ENCODE measurements around the gene CCDC70.

CCDC70 gene

GRCh38 chr13:51861723-51862300 is at the start of gene CCDC70:
TSS of gene CCDC70 (plus strand) at chr13:51861969. CDS start at chr13:51865412, 3,443 bp downstream.
- Histone ChIP-seq H3K4me1 (ENCODE audit: control insufficient read depth, insufficient read depth, low read length, unreplicated experiment) (no peaks in the 10 kb centered on the region), H2AFZ (ENCODE audit: low read length, unreplicated experiment) (peak within 1 kb of the TSS; percentile 7), H3K27ac (ENCODE audit: low read depth, low read length) (no peak within 1 kb of the TSS), H3K79me2 (ENCODE audit: control insufficient read depth, insufficient read depth, low read length, unreplicated experiment) (no peaks in the 10 kb centered on the region), H3K36me3 (ENCODE audit: insufficient read depth, low read length) (no peaks in the 10 kb centered on the region), H3K4me3 (ENCODE audit: low read depth, low read length) (no peak within 1 kb of the TSS), H3K27me3 (ENCODE audit: insufficient read depth, low read length) (peaks cover 28% of the 10 kb centered on the region)

- no peaks in the 10 kb centered on the region for H3K79me2 ChIP-seq (ENCODE audit: control insufficient read depth, insufficient read depth, low read length, unreplicated experiment)
- H3K27ac ChIP-seq (ENCODE audit: low read depth, low read length), result no peak overlapping the region
- H2AFZ ChIP-seq (ENCODE audit: low read length, unreplicated experiment), result no peak overlapping the region
- H3K36me3 ChIP-seq (ENCODE audit: insufficient read depth, low read length), result no peaks in the 10 kb centered on the region
- H3K4me1 ChIP-seq (ENCODE audit: control insufficient read depth, insufficient read depth, low read length, unreplicated experiment), result peaks cover 15% of the 10 kb centered on the region
- H3K4me3 ChIP-seq (ENCODE audit: low read depth, low read length), result no peak overlapping the region
- peaks cover 20% of the 10 kb centered on the region for H3K27me3 ChIP-seq (ENCODE audit: insufficient read depth, low read length)
These were observed 47.7 kb upstream of the CCDC70 start for GRCh38 chr13:51814071-51814470.

DNA sequence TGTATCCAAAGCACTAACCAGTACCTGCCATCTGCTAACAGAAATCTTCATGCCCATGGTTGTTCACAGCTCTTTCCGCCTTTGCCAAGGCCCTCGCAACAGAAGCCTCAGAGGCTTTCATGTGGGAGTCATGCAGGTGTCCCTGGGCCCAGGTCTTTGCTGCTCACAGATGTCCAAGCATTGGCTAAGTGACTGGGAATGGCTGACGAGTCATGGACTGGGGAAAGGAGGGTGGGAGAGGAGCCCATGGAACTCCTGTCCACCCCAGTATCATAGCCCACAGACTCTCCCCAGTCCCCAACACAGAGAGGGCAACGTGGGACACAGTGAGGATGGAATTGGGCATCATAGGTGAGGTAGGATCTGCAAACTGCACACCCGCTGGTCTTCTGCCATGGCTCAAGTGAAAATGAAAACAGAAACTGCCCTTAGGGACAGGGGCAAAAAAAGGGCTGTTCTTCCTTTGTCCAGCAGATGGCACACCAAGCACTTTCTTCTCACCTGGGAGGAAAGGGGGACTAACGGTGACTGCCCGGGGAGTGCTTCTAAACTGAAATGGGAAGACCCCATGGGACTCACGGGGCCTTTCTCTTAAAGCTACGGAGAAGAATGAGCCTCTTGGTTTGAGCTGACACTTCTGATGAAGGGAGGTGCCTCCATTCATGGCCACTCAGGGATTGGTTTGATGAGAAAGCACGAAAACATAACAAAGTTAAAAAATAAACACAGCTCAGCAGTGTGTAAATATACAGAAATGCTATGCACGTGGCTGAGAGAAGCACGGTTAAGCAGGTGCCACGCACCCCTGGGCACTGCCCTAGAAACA is 46.7 kb upstream of the CCDC70 start:
- H3K36me3 ChIP-seq (ENCODE audit: insufficient read depth, low read length), result no peaks in the 10 kb centered on the region
- H3K4me3 ChIP-seq (ENCODE audit: low read depth, low read length), result peak overlapping the region; percentile 76
- H2AFZ ChIP-seq (ENCODE audit: low read length, unreplicated experiment), result peak overlapping the region; percentile 87
- H3K27ac ChIP-seq (ENCODE audit: low read depth, low read length), result no peak overlapping the region
- peaks cover 18% of the 10 kb centered on the region for H3K4me1 ChIP-seq (ENCODE audit: control insufficient read depth, insufficient read depth, low read length, unreplicated experiment)
- H3K27me3 ChIP-seq (ENCODE audit: insufficient read depth, low read length), result peaks cover 22% of the 10 kb centered on the region
- no peaks in the 10 kb centered on the region for H3K79me2 ChIP-seq (ENCODE audit: control insufficient read depth, insufficient read depth, low read length, unreplicated experiment)

GRCh38 chr13:51815848-51816247 is 45.9 kb upstream of the CCDC70 start:
- no peaks in the 10 kb centered on the region for H3K79me2 ChIP-seq (ENCODE audit: control insufficient read depth, insufficient read depth, low read length, unreplicated experiment)
- H3K27me3 ChIP-seq (ENCODE audit: insufficient read depth, low read length), result peaks cover 29% of the 10 kb centered on the region
- H3K4me1 ChIP-seq (ENCODE audit: control insufficient read depth, insufficient read depth, low read length, unreplicated experiment), result peaks cover 18% of the 10 kb centered on the region
- no peak overlapping the region for H2AFZ ChIP-seq (ENCODE audit: low read length, unreplicated experiment)
- no peaks in the 10 kb centered on the region for H3K36me3 ChIP-seq (ENCODE audit: insufficient read depth, low read length)
- H3K4me3 ChIP-seq (ENCODE audit: low read depth, low read length), result no peak overlapping the region
- no peak overlapping the region for H3K27ac ChIP-seq (ENCODE audit: low read depth, low read length)

- Histone ChIP-seq H3K36me3 (ENCODE audit: insufficient read depth, low read length) (no peaks in the 10 kb centered on the region), H3K4me3 (ENCODE audit: low read depth, low read length) (no peak overlapping the region), H3K79me2 (ENCODE audit: control insufficient read depth, insufficient read depth, low read length, unreplicated experiment) (no peaks in the 10 kb centered on the region), H2AFZ (ENCODE audit: low read length, unreplicated experiment) (no peak overlapping the region), H3K27ac (ENCODE audit: low read depth, low read length) (no peak overlapping the region), H3K4me1 (ENCODE audit: control insufficient read depth, insufficient read depth, low read length, unreplicated experiment) (peaks cover 17% of the 10 kb centered on the region), H3K27me3 (ENCODE audit: insufficient read depth, low read length) (peaks cover 35% of the 10 kb centered on the region)
These were observed 45.0 kb upstream of the CCDC70 start for GRCh38 chr13:51816604-51817249.

DNA sequence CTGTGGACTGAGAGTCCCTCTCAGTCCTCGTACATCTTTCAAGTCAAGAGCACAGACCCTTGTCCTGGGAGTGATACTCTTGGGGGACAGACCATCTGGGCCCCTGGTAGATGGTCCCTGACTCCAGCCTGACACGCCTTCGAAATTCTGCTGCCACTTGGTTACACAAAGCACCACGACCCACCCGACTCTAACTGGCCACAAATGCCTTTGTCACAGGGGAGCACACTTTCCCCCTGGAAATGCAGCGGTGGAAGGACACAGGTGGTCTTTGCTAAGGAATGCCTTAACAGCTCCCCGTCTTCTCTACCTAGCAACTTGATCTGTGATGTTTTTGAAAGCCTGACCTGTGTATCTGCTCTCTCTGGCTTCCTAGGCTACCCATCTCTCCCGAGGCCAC is 44.1 kb upstream of the CCDC70 start:
- peaks cover 12% of the 10 kb centered on the region for H3K4me1 ChIP-seq (ENCODE audit: control insufficient read depth, insufficient read depth, low read length, unreplicated experiment)
- no peaks in the 10 kb centered on the region for H3K36me3 ChIP-seq (ENCODE audit: insufficient read depth, low read length)
- no peak overlapping the region for H3K27ac ChIP-seq (ENCODE audit: low read depth, low read length)
- H3K4me3 ChIP-seq (ENCODE audit: low read depth, low read length), result no peak overlapping the region
- H3K27me3 ChIP-seq (ENCODE audit: insufficient read depth, low read length), result peaks cover 44% of the 10 kb centered on the region
- H2AFZ ChIP-seq (ENCODE audit: low read length, unreplicated experiment), result no peak overlapping the region
- H3K79me2 ChIP-seq (ENCODE audit: control insufficient read depth, insufficient read depth, low read length, unreplicated experiment), result no peaks in the 10 kb centered on the region

GRCh38 chr13:51818276-51818675 is 43.5 kb upstream of the CCDC70 start:
- H3K4me3 ChIP-seq (ENCODE audit: low read depth, low read length), result no peak overlapping the region
- H3K4me1 ChIP-seq (ENCODE audit: control insufficient read depth, insufficient read depth, low read length, unreplicated experiment), result peaks cover 12% of the 10 kb centered on the region
- H2AFZ ChIP-seq (ENCODE audit: low read length, unreplicated experiment), result no peak overlapping the region
- no peaks in the 10 kb centered on the region for H3K36me3 ChIP-seq (ENCODE audit: insufficient read depth, low read length)
- H3K27me3 ChIP-seq (ENCODE audit: insufficient read depth, low read length), result peaks cover 44% of the 10 kb centered on the region
- H3K27ac ChIP-seq (ENCODE audit: low read depth, low read length), result no peak overlapping the region
- H3K79me2 ChIP-seq (ENCODE audit: control insufficient read depth, insufficient read depth, low read length, unreplicated experiment), result no peaks in the 10 kb centered on the region

DNA sequence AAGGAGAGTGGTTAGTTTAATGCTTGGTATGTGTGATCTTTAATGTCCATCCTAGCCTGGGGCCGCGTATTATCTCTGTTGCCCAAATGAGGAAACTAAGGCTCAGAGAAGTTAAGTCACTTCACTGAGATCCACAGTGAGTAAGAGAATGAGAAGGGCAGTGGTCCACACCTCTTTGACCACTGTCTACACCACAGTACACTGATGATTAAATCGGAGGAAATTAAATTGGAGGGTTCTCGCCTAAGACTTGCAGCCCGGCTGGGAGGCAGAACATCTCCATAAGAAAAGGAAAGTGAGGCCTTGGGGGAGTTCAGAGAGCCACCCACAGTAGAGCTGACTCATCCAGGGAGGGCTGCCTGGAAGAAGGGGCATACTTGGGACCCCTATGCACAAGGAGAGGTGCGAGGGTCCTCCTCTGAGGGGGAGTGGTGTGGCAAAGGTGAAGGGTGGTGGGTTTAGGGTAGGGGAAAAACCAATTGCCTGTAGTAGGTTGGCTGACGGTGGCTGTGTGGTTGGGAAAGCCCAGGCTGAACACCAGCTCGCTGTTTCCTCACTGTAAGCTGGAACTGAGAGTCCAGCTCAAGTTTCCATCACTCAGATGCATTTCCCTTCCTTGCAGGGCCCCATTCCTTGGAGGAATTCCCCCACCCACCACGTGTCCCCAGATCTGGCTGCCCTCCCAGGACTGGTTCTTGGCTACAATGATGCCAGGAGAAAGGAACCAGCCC is 42.8 kb upstream of the CCDC70 start:
- Histone ChIP-seq H3K27me3 (ENCODE audit: insufficient read depth, low read length) (peaks cover 44% of the 10 kb centered on the region), H3K27ac (ENCODE audit: low read depth, low read length) (no peak overlapping the region)

DNA sequence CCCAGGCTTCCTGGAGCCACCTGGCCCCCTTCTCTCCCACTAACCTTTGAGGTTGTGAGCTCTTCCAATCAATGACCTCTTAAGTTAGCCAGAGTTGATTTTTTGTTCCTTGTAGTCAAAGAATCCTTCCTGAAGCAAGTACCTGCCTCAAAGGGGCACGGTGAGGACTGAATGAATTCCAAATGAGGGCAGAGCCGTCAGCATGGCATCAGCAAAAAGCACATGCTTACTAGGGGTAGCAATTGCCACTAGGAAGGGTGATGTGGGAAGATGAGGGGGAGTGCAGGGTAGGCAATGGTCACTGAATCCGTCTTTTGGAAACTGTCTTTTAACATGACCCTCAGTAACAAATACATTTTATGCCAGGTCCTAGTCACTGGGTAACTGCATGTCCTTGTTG is 42.2 kb upstream of the CCDC70 start:
- H3K4me1 ChIP-seq (ENCODE audit: control insufficient read depth, insufficient read depth, low read length, unreplicated experiment), result peaks cover 12% of the 10 kb centered on the region
- H3K79me2 ChIP-seq (ENCODE audit: control insufficient read depth, insufficient read depth, low read length, unreplicated experiment), result no peaks in the 10 kb centered on the region
- no peaks in the 10 kb centered on the region for H3K36me3 ChIP-seq (ENCODE audit: insufficient read depth, low read length)
- H3K27me3 ChIP-seq (ENCODE audit: insufficient read depth, low read length), result peaks cover 44% of the 10 kb centered on the region
- H3K4me3 ChIP-seq (ENCODE audit: low read depth, low read length), result no peak overlapping the region
- no peak overlapping the region for H2AFZ ChIP-seq (ENCODE audit: low read length, unreplicated experiment)
- H3K27ac ChIP-seq (ENCODE audit: low read depth, low read length), result no peak overlapping the region

More for the DNA sequence above, 42.8 kb upstream of the CCDC70 start:
- Histone ChIP-seq H2AFZ (ENCODE audit: low read length, unreplicated experiment) (no peak overlapping the region), H3K36me3 (ENCODE audit: insufficient read depth, low read length) (no peaks in the 10 kb centered on the region), H3K79me2 (ENCODE audit: control insufficient read depth, insufficient read depth, low read length, unreplicated experiment) (no peaks in the 10 kb centered on the region), H3K4me3 (ENCODE audit: low read depth, low read length) (no peak overlapping the region), H3K4me1 (ENCODE audit: control insufficient read depth, insufficient read depth, low read length, unreplicated experiment) (peaks cover 12% of the 10 kb centered on the region)

DNA sequence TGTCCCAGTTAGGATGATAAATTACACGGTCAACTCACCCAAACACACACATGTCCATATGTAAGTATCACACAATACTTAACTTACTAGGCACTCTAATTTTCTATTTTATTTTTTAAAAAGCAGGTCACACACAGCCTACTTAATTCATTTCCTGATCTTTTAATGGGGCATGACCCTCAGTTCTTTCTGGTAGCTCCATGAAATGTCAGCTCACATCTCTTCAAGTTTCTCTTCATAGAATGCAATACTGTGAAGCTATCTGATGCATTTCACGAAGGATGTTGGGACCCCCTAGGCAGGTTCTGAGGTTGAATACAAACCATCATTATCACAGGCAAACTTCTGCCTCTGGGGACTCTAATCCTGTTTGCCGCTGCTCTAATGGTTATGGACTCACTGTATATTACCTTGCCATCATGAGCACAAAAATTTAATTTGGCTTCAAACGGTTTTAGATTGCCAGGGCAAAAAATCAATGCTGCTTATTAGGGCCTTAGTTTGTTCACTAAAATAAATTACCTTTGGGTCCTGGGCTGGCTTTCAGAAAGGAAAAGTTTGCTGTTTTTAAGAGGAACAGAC is 41.7 kb upstream of the CCDC70 start:
- Histone ChIP-seq H3K79me2 (ENCODE audit: control insufficient read depth, insufficient read depth, low read length, unreplicated experiment) (no peaks in the 10 kb centered on the region), H2AFZ (ENCODE audit: low read length, unreplicated experiment) (no peak overlapping the region), H3K27me3 (ENCODE audit: insufficient read depth, low read length) (peaks cover 44% of the 10 kb centered on the region), H3K36me3 (ENCODE audit: insufficient read depth, low read length) (no peaks in the 10 kb centered on the region), H3K4me1 (ENCODE audit: control insufficient read depth, insufficient read depth, low read length, unreplicated experiment) (peaks cover 16% of the 10 kb centered on the region), H3K27ac (ENCODE audit: low read depth, low read length) (no peak overlapping the region), H3K4me3 (ENCODE audit: low read depth, low read length) (no peak overlapping the region)

All from ACC112 (cell line).